ENCODE data around the gene TJP3.

TJP3 gene

DNA sequence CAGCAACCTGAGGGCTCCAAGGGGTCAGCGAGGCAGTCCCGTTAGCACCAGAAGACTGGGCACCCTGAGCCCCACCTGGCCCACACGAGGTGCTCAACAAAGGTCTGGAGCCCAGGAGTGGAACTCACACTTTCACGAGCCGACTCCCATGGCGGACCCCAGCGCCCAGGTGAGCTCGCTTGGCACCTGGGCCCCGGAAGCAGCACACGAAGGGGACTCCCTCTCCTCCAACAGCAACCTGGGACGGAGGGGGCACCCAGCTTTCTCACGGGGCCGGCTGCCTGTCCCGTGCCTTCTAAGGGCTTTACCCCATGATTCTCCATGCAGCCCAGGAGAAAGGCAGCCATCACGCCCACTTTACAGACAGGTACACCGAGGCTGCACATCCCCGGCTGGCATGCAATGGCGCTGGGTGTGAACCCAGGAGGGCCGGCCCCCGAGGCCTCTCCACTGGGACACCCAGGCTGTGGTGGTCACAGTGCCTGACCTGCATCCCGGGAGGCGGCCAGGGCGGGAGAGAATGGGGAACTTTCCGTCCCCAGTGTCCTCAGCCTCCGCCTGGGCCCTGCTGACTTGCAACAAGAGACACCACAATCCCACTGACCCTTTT lies 13.0 kb upstream of the TJP3 start:
- Mint-ChIP-seq H3K9me3 (peaks cover 10 to 15% of the 10 kb centered on the region in 2 donors), H3K4me3 (no peak overlapping the region), H3K4me1 (peaks cover 76% of the 10 kb centered on the region), H3K27ac (no peak overlapping the region), H3K27me3 (no peaks in the 10 kb centered on the region)
- ATAC-seq (no peak), DNase-seq (no peak)

DNA sequence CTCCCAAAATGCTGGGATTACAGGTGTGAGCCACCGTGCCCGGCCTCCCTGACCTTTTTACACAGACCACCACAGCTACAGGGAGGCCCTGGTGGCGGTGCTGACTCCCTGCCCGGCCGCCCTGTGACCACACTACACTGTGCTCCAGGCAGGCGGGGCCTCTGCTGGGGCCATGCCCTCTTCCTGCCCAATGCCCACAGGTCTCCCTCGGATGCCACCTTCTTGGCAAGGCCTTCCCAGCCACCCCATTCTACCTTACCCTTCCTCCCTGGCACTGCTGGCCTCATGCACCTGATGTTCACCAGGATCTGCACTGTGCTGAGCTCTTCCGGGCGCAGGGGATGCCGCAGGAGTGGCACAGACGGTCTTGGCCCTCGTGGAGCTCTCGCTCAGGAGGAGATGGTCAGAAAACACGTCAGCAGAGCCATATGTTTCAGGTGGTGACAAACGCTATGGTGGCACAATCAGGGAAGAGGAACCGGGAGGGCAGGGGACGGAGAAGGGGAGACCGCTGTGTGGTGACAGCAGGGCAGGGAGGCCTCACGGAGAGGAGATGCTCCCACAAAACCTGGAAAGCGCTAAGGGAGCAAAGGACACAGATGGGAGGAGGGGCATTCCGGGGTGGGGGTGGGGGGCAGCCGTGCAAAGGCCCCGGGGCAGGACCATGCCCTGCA lies 12.1 kb upstream of the TJP3 start:
- ATAC-seq (no peak), DNase-seq (no peak)
- Mint-ChIP-seq H3K4me1 (peaks cover 73% of the 10 kb centered on the region), H3K4me3 (no peak overlapping the region), H3K27me3 (no peaks in the 10 kb centered on the region), H3K27ac (no peak overlapping the region), H3K9me3 (peaks cover 6 to 8% of the 10 kb centered on the region in 2 donors)

DNA sequence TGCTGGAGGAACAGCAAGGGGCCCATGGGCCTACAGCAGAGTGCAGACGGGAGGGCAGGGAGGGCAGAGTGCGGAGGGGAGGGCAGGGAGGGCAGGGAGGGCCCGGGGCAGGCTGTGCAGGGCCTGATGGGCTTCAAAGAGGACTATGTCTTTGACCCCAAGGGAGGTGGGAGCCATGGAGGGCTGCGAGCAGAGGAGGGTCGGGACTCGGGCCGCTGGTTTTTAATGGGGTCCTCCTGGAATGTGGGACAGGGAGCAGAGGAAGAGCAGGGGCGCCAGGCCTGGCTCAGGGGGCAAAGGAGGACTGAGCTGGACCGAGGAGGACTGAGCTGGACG lies 11.6 kb upstream of the TJP3 start:
- H3K4me1 Mint-ChIP-seq, result peaks cover 68% of the 10 kb centered on the region
- peak overlapping the region; percentile 40 to 61 for H3K27ac Mint-ChIP-seq
- DNase-seq (no peak), ATAC-seq (no peak)
- H3K27me3 Mint-ChIP-seq, result no peaks in the 10 kb centered on the region
- H3K4me3 Mint-ChIP-seq, result no peak overlapping the region
- H3K9me3 Mint-ChIP-seq, result peaks cover 1 to 3% of the 10 kb centered on the region in 2 donors

DNA sequence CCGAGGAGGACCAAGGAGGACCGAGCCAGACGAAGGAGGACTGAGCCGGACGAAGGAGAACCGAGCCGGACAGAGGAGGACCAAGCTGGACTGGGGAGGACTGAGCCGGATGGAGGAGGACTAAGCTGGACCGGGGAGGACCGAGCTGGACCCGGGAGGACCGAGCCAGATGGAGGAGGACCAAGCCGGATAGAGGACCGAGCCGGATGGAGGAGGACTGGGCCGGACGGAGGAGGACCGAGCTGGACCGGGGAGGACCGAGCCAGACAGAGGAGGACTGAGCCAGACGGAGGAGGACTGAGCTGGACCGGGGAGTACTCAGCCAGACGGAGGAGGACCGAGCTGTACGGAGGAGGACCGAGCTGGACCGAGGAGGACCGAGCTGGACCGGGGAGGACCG lies 11.1 kb upstream of the TJP3 start:
- Mint-ChIP-seq H3K4me1 (peaks cover 64% of the 10 kb centered on the region), H3K4me3 (no peak overlapping the region), H3K27me3 (no peaks in the 10 kb centered on the region), H3K9me3 (no peaks in the 10 kb centered on the region), H3K27ac (peak overlapping the region in 1 of 2 donors; percentile 61)
- ATAC-seq (no peak), DNase-seq (no peak)

DNA sequence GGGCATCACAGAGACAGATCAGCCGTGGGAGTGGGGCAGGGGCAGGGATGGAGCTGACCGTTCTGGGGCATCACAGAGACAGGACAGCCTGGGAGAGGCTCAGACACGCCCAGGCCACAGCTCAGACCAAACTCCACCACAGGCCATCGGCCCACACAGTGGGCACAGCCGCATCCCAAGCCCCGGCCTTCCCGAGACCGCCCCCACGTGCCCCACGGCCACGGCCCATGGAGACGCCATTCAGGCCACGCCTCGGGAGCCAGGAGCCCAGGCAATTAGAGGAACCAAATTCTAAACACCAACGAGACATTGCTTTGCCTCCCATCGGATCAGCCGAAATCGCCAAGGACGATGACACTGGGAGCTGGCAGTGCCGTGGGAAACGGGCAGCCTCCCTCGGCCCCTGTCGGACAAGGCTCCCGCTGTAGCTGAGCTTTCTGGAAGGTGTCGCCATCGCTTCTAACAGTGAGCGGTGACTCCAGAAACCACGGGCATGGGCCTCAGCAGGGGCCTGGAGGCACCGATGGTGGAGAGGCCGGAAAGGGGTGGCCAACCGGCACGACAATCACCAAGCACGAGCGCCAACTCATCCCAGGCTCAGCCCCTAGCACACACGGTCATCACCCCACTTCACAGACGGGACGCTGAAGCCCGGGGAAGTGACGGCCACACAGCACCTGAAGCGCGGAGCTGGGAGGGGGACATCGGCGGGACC lies 10.4 kb upstream of the TJP3 start:
- Mint-ChIP-seq H3K9me3 (no peaks in the 10 kb centered on the region), H3K4me3 (peak overlapping the region; percentile 68 to 72), H3K27me3 (no peaks in the 10 kb centered on the region), H3K4me1 (peaks cover 56% of the 10 kb centered on the region), H3K27ac (peak overlapping the region in 1 of 2 donors; percentile 78)
- no peak for ATAC-seq
- DNase-seq, result no peak

DNA sequence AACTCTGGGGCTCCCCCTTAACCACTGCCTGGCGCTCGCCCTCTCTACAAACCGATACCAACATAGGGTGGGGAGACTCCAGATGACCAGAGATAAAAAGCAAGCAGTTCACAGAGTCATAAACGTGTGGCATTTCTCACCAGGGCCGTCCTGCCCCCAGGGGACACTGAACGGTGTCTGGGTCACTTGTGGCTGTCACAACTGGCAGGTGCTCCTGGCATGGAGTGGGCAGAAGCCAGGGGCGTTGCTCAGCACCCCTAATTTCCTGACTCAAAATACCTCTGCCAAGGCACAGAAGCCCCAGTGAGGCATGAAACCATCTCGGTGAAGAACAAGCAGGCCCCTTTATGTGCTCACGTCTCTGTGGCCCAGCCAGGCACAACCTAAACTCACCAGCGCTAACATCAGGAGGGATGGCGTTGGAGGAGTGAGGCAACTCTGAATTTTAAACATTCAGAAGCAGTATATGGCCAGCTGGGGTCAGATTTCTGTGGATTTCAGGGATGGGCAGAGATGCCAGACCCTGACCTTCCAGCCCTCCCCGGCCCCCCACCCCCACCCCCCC lies 9.7 kb upstream of the TJP3 start:
- Mint-ChIP-seq H3K9me3 (no peaks in the 10 kb centered on the region), H3K4me1 (peaks cover 50% of the 10 kb centered on the region), H3K27ac (peak overlapping the region in 1 of 2 donors; percentile 78), H3K27me3 (no peaks in the 10 kb centered on the region), H3K4me3 (peak overlapping the region; percentile 68 to 72)
- DNase-seq (no peak), ATAC-seq (no peak)

DNA sequence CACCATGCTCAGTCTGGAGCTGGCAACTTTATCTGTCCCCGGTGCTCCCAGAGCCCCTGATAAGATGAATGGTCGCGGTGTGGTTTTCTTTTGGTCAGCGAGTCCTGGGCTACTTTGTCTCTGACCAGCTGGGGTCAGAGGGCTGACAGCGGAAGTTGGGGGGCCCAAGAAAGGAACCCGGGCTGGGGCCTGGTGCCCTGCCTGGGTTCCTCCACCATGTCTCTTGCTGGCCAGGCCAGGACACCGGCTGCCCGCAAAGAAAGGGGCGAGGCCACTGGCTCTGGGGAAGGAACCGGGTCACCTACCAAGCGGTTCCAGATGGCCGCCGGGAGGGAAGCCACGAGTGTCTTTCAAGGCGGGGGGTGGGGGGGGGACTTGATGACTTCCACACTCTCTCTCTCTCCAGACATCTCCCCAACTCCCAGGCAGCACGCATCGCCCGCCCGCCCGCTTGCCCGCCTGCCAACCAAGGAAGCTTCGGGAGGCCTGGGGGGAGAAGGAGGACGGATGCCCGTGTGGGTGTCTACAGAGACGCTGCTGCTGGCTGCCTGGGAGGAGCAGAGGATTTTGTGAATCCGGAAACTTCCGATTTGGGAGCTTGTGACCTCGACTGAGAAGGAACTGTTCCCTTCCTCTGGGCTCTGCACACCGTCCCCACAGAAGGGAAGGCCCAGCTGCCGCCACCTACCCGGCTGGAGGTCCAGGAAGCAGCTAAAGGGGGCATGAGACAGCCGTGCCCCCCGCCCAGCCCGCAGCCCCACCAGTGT lies 9.0 kb upstream of the TJP3 start:
- Mint-ChIP-seq H3K4me1 (peaks cover 49% of the 10 kb centered on the region), H3K4me3 (peak overlapping the region; percentile 95 to 96), H3K27me3 (no peaks in the 10 kb centered on the region), H3K9me3 (no peaks in the 10 kb centered on the region), H3K27ac (peak overlapping the region; percentile 88 to 95)
- ATAC-seq (peak; percentile 3), DNase-seq (peak in 1 of 2 donors; percentile 29)

DNA sequence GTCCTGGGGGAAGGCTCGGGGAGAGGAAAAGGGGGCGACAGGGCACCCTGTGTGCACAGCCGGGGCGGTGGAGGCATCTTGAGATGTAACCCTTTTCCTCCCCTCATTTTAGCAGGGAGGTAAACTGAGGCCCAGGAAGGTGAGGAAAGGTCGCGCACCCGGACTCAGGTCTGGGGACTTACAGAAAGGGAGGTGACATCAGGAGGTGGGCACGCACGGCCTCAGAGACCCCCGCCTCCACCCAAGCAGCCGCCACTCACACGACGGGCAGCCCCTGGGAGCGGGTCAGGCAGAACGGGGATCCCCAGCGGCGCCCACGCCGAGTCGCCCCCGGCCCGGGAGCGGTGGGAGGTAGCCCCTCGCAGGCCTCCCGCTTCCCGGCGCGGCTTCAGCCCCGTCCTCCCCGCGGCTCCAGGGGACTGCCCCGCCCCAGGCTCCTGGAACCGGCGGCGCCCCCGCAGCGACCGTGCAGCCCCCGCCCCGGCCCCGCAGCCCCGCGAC lies 8.4 kb upstream of the TJP3 start:
- no peak for DNase-seq
- Mint-ChIP-seq H3K4me1 (peaks cover 42% of the 10 kb centered on the region), H3K9me3 (no peaks in the 10 kb centered on the region), H3K27ac (peak overlapping the region; percentile 88 to 95), H3K27me3 (no peaks in the 10 kb centered on the region), H3K4me3 (peak overlapping the region; percentile 95 to 96)
- ATAC-seq, result peak; percentile 14

DNA sequence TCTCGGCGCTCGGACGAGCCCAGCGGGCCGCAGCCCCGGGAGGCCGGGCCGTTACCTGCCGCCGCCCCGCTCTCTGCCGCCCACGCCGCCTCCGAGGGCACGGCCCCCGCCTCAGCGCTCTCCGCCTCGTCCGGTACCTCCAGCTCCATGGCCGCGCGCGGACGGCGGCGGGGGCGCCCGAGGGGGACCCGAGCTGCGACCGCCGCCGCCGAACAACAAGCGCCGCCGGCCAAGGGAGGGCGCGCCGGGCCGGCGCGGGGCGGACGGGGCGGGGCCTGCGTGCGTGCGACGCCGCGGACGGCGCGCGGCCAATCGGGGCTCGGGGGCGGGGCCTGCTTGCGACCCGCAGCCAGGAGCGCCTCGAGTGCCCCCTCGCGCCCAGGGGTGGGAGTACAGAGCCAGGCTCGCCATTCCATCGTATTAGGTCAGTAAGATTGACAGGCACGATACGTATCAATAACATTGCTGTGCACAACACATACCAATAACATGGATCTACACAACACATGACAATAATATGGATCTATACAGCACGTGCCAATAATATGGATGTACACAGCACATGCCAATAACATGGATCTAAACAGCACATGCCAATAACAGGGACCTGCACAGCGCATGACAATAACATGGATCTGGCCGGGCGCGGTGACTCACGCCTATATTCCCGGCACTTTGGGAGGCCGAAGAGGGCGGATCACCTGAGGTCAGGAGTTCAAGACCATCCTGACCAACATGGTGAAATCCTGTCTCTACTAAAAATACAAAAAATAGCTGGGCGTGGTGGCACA lies 7.7 kb upstream of the TJP3 start, which contains the start of gene PIP5K1C:
TSS of gene PIP5K1C (minus strand) at position 227 of the 791 bp plus-strand sequence. CDS start at position 149, 78 bp downstream.
- peak; percentile 92 to 95 for DNase-seq
- Mint-ChIP-seq H3K27me3 (peaks cover 1% of the 10 kb centered on the region), H3K9me3 (no peaks in the 10 kb centered on the region), H3K27ac (peak within 1 kb of the TSS; percentile 88 to 95), H3K4me3 (peak within 1 kb of the TSS; percentile 95 to 96), H3K4me1 (peaks cover 42% of the 10 kb centered on the region)
- ATAC-seq, result peak; percentile 90

DNA sequence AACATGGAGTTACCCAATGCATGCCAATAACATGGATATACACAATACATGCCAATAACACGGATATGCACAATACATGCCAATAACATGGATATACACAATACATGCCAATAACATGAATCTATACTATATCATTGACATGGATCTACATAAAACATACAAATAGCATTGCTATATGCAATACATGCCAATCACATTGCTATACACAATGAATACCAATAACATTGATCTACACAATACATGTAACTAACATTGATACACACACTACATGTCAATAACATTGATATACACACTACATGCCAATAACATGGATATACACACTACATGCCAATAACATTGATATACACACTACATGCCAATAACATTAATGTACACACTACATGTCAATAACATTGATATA lies 7.0 kb upstream of the TJP3 start:
- H3K9me3 Mint-ChIP-seq, result no peaks in the 10 kb centered on the region
- H3K27ac Mint-ChIP-seq, result no peak overlapping the region
- peaks cover 43% of the 10 kb centered on the region for H3K4me1 Mint-ChIP-seq
- peaks cover 9% of the 10 kb centered on the region for H3K27me3 Mint-ChIP-seq
- DNase-seq, result no peak
- no peak overlapping the region for H3K4me3 Mint-ChIP-seq
- ATAC-seq, result no peak

DNA sequence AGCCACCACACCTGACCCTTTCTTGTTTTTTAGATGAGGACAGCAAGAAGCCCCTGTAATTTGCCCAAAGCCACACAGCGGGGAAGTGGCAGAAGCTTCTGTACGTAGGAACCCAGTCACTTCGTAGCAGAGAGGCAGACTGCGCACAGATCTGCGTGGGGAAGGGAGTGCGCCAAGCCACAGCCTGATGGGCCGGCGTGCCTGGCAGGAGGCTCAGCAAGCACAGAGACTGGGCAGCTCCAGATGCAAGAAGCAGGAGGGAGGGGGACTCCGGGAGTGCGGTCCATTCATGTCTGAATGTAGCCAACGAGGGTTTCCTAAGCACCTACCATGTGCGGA lies 347 bp upstream of the TJP3 start:
- peaks cover 29% of the 10 kb centered on the region for H3K27me3 Mint-ChIP-seq
- peaks cover 5% of the 10 kb centered on the region for H3K4me1 Mint-ChIP-seq
- H3K27ac Mint-ChIP-seq, result no peak overlapping the region
- H3K4me3 Mint-ChIP-seq, result no peak overlapping the region
- DNase-seq (no peak), ATAC-seq (no peak)
- H3K9me3 Mint-ChIP-seq, result no peaks in the 10 kb centered on the region

DNA sequence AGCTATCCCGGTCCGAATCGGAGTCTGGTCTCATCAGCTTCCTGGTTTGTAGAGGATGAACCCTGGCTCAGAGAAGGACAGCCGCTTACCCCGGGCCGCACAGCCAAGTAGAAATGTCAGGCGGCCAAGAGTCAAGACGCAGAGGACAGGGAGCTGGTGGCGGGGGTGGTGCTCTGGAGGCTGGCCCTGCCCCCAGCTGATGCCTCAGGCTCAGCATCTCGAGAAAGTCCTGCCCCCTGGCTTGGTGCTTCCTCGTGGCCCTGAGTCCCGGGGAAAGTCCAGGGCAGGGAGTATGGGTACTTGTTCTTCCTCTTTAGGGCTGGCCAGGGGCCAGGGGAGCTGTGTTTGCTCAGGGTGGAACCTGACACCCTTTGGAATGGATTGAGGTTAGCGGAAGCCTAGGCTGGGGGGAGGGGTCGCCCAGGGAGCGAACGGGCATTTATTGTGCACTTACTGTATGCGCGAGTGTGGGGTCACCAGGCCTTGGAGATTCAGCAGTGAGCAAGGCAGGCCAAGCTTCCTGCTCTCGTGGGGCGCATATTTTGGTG lies 2.2 kb downstream of the TJP3 start:
- no peak for DNase-seq
- no peak overlapping the region for H3K4me3 Mint-ChIP-seq
- H3K9me3 Mint-ChIP-seq, result no peaks in the 10 kb centered on the region
- ATAC-seq, result no peak
- peak overlapping the region in 1 of 2 donors; percentile 7 for H3K27ac Mint-ChIP-seq
- H3K4me1 Mint-ChIP-seq, result peaks cover 11% of the 10 kb centered on the region
- peaks cover 29% of the 10 kb centered on the region for H3K27me3 Mint-ChIP-seq

DNA sequence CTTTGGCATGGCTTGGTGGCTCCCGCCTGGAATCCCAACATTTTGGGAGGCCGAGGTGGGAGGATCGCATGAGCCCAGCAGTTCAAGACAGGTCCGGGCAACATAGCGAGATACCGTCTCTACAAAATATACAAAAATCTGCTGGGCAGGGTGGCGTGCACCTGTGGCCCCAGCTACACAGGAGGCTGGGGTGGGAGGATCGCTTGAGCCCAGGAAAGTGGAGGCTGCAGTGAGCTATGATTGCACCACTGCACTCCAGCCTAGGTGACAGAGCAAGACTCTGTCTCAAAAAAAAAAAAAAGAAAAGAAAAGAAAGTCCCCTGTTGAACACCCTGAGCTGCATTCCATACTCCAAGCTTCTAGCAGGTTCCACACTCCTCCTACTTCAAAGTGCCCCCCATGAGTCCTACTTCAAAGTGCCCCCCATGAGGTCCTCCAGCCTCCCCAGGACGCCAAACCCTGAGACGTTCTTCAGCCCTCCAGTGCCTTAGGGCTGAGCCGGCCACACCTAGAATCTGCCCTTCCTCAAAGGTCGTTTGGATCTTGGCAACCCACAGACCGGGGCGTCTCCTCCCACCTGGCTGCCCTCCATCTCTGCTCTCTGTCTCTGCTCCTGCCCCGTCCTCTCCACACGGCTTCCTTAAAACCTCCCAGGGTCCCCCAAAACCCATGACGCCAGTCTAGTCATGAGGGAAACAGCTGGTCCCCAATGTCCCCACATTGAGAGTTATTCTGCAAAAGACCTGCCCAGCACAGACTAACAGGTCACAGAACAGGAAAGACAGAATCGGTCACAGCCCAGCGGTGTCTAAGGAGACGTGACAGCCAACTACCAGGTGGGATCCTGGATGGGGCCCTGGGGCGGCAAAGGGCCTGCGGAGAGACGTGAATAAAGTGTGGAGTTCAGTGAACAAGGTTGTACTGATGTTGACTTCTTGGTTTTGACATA lies 4.8 kb downstream of the TJP3 start:
- H3K27me3 Mint-ChIP-seq, result peaks cover 16% of the 10 kb centered on the region

More for the DNA sequence above, 4.8 kb downstream of the TJP3 start:
- H3K27ac Mint-ChIP-seq, result no peak overlapping the region
- no peaks in the 10 kb centered on the region for H3K9me3 Mint-ChIP-seq
- peaks cover 6% of the 10 kb centered on the region for H3K4me1 Mint-ChIP-seq
- DNase-seq (no peak), ATAC-seq (no peak)
- no peak overlapping the region for H3K4me3 Mint-ChIP-seq
